IPS DF 6.9 (cell line): ENCODE data around the gene FHOD3.
"Not testable (repeated sequence)": the region's sequence is repeated elsewhere in the genome, so short reads cannot be mapped to it uniquely, and the experiment has no call there.

Source experiments
- DNase-seq: peaks from one replicate; pipeline ENCODE4 v3.0.0-alpha.2; 2013; ENCODE audit warnings: low read depth, low spot score
- H3K27ac ChIP-seq: one replicate; pipeline ENCODE4 v1.5.1; 2013; ENCODE audit warnings: low read length, control low read depth
- H3K27me3 ChIP-seq: 2 replicates; pipeline ENCODE4 v1.6.1; 2013; ENCODE audit warnings: mild to moderate bottlenecking, low read length; ENCODE audit not compliant: control insufficient read depth, insufficient read depth
- H3K36me3 ChIP-seq: 2 replicates; pipeline ENCODE4 v1.6.1; 2013; ENCODE audit warnings: low read length; ENCODE audit not compliant: control insufficient read depth, insufficient read depth
- H3K4me1 ChIP-seq: 2 replicates; pipeline ENCODE4 v1.6.1; 2013; ENCODE audit warnings: low read length; ENCODE audit not compliant: control insufficient read depth, insufficient read depth
- H3K4me3 ChIP-seq: 2 replicates; pipeline ENCODE4 v1.5.1; 2013; ENCODE audit warnings: mild to moderate bottlenecking, low read length
- H3K9me3 ChIP-seq: 2 replicates; pipeline ENCODE4 v1.6.1; 2013; ENCODE audit warnings: low read length, inconsistent platforms; ENCODE audit not compliant: control insufficient read depth, insufficient read depth
- WGBS: extraction: QIAGEN DNeasy Blood & Tissue Kit; methylation state at CpG from one replicate; pipeline ENCODE4 v1.1.7; 2013; ENCODE audit warnings: mixed read lengths, missing lambda C conversion rate; ENCODE audit not compliant: insufficient read length, insufficient coverage; 5-methylcytosine and 5-hydroxymethylcytosine counted together

The FHOD3 gene

GRCh38 chr18:36535202-36535935 lies 237.9 kb downstream of the FHOD3 start:
- peaks cover 3% of the 10 kb centered on the region; the same call in 1 of the 2 replicates for H3K4me1 ChIP-seq
- H3K27me3 ChIP-seq = no peaks in the 10 kb centered on the region
- H3K36me3 ChIP-seq = no peaks in the 10 kb centered on the region
- DNase-seq = no peak
- no CpG with 5 or more reads among the region's 2 CpGs for WGBS
- no peaks in the 10 kb centered on the region for H3K9me3 ChIP-seq
- H3K27ac ChIP-seq = no peak overlapping the region
- H3K4me3 ChIP-seq = no peak overlapping the region

- DNase-seq = no peak
- WGBS = no CpG with 5 or more reads among the region's 4 CpGs
- Histone ChIP-seq H3K4me3 (no peak overlapping the region), H3K9me3 (no peaks in the 10 kb centered on the region), H3K4me1 (peaks cover 3% of the 10 kb centered on the region; the same call in 1 of the 2 replicates), H3K27me3 (no peaks in the 10 kb centered on the region), H3K27ac (no peak overlapping the region), H3K36me3 (no peaks in the 10 kb centered on the region)
Measured at GRCh38 chr18:36536426-36536825, 238.9 kb downstream of the FHOD3 start.

DNA sequence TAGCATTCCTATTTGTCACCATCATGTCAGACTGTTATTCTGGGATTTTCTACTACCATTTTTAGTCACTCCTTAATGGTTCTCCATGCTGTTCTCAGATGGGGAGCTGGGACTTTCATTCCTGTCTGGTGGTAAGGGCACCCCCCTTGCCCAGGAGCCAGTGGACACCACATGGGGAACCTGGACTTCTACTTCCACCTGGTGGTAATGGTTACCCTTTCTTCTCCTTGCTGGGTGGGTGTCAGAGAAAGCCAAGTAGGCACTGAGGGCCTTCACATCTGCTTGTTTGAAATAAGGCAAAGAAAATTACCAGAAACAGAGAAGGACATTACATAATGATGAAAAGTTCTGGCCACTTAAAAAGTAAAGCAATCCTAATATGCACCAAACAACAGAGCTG lies 239.8 kb downstream of the FHOD3 start:
- H3K27ac ChIP-seq = no peak overlapping the region
- no peak overlapping the region for H3K4me3 ChIP-seq
- no peaks in the 10 kb centered on the region for H3K9me3 ChIP-seq
- DNase-seq = no peak
- peaks cover 3% of the 10 kb centered on the region; the same call in 1 of the 2 replicates for H3K4me1 ChIP-seq
- no peaks in the 10 kb centered on the region for H3K27me3 ChIP-seq
- H3K36me3 ChIP-seq = no peaks in the 10 kb centered on the region

GRCh38 chr18:36539674-36540231 lies 242.2 kb downstream of the FHOD3 start:
- Histone ChIP-seq H3K4me3 (no peak overlapping the region), H3K27me3 (no peaks in the 10 kb centered on the region), H3K4me1 (peaks cover 3% of the 10 kb centered on the region; the same call in 1 of the 2 replicates), H3K9me3 (no peaks in the 10 kb centered on the region), H3K27ac (no peak overlapping the region), H3K36me3 (no peaks in the 10 kb centered on the region)
- WGBS = no CpG with 5 or more reads among the region's 5 CpGs
- no peak for DNase-seq

DNA sequence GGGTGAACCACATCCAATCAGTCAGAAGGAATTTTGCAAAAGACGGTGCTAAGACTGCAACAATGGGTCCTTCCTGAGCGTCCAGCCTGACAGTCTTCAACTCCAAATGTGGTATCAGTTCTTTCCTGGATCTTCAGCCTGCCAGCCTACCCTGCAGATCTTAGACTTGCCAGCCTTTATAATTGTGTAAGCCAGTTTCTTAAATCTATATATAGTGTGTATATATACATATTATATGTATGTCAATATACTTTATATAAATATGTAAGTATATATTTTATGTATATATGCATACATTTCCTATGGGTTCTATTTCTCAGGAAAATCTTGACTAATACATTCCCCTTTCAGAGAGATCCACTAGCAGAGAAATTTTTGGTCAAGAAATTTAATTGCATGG lies 245.5 kb downstream of the FHOD3 start:
- H3K27ac ChIP-seq = no peak overlapping the region
- H3K36me3 ChIP-seq = no peaks in the 10 kb centered on the region
- no peaks in the 10 kb centered on the region for H3K27me3 ChIP-seq
- H3K9me3 ChIP-seq = no peaks in the 10 kb centered on the region
- no peak for DNase-seq
- H3K4me3 ChIP-seq = no peak overlapping the region
- no CpG with 5 or more reads among the region's 2 CpGs for WGBS
- no peaks in the 10 kb centered on the region for H3K4me1 ChIP-seq

DNA sequence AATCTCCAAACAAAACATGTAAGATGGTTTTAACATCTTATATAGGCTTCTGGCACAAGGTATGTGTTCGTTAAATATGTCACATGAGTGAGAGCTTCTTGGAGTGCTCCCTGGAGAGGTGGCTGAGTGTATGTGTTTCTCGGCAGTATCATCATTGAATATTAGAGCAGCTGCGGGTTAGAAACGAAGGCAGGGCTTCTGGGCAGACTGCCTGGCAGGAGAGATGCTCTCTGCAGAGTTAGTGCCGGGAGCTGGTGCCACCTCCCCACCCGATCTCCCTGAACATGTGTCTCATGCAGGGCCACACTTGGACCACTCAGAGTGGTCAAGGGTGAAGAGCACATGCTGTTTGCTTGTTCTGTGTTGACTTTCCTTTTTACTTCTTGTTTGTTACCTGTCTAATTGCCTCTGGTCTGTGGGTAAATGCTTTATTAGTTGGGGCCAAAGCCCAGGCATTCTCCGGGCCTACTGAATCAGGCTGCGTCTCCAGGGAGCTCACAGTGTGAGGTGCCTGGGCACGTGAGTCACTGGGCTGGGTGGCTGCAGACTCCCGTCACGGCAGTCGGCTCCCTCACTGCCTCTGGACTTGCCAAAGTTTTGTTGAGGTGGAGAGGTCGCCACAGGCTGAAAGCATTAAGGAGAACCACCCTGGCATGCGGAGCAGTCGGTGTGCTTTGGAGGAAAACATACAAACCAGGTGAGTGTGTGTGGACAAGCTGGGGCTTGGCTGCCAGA lies 246.6 kb downstream of the FHOD3 start:
- WGBS = no CpG with 5 or more reads among the region's 15 CpGs
- Histone ChIP-seq H3K36me3 (no peaks in the 10 kb centered on the region), H3K4me3 (no peak overlapping the region), H3K27me3 (no peaks in the 10 kb centered on the region), H3K4me1 (no peaks in the 10 kb centered on the region), H3K9me3 (no peaks in the 10 kb centered on the region), H3K27ac (no peak overlapping the region)
- no peak for DNase-seq

GRCh38 chr18:36545821-36546427 lies 248.4 kb downstream of the FHOD3 start:
- Histone ChIP-seq H3K4me1 (no peaks in the 10 kb centered on the region), H3K4me3 (no peak overlapping the region), H3K27ac (no peak overlapping the region), H3K9me3 (no peaks in the 10 kb centered on the region), H3K36me3 (no peaks in the 10 kb centered on the region), H3K27me3 (no peaks in the 10 kb centered on the region)
- DNase-seq = no peak
- no CpG with 5 or more reads among the region's 6 CpGs for WGBS

- no peak for DNase-seq
- H3K27me3 ChIP-seq = no peaks in the 10 kb centered on the region
- no peaks in the 10 kb centered on the region for H3K9me3 ChIP-seq
- no peaks in the 10 kb centered on the region for H3K4me1 ChIP-seq
- no peak overlapping the region for H3K4me3 ChIP-seq
- WGBS = no CpG with 5 or more reads among the region's 8 CpGs
- H3K27ac ChIP-seq = no peak overlapping the region
- no peaks in the 10 kb centered on the region for H3K36me3 ChIP-seq
Measured at GRCh38 chr18:36546876-36547275, 249.4 kb downstream of the FHOD3 start.

GRCh38 chr18:36547544-36547943 lies 250.0 kb downstream of the FHOD3 start:
- Histone ChIP-seq H3K27me3 (no peaks in the 10 kb centered on the region), H3K27ac (no peak overlapping the region), H3K36me3 (no peaks in the 10 kb centered on the region), H3K4me3 (no peak overlapping the region), H3K9me3 (no peaks in the 10 kb centered on the region), H3K4me1 (no peaks in the 10 kb centered on the region)
- DNase-seq = no peak
- no CpG with 5 or more reads among the region's 11 CpGs for WGBS

DNA sequence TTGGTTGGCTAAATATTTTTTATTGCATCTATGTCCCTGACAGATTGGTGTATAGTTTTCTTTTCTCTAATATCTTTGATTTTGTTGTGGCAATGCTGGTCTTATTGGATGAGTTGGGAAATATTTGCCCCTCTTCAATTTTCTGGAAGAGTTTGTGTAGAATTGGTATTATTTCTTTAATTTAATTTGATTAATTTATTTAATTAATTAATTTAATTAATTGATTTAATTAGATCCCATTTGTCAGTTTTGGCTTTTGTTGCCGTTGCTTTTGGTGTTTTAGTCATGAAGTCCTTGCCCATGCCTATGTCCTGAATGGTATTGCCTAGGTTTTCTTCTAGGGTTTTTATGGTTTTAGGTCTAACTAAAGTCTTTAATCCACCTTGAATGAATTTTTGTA lies 253.8 kb downstream of the FHOD3 start:
- DNase-seq = not testable (repeated sequence)
- WGBS = no CpG with 5 or more reads among the region's 1 CpG

More for the DNA sequence above, 253.8 kb downstream of the FHOD3 start:
- not testable (repeated sequence) for H3K27me3 ChIP-seq, H3K4me3 ChIP-seq, H3K4me1 ChIP-seq, H3K9me3 ChIP-seq, H3K27ac ChIP-seq, H3K36me3 ChIP-seq
